DLD1 (cell line): ENCODE results near the gene KRTAP21-3.
"Not testable (repeated sequence)": the region's sequence is repeated elsewhere in the genome, so short reads cannot be mapped to it uniquely, and the experiment has no call there.

Source experiments
- in situ Hi-C: cut with HindIII; loops from 2 replicates; pipeline ENCODE4 v1.10.0; 2017; ENCODE audit warnings: low sequenced_read_pairs

KRTAP21-3 gene

GRCh38 chr21:30718239-30718909, at the start of gene KRTAP21-3:
Gene KRTAP21-3 (minus strand): TSS chr21:30718777. CDS start chr21:30718759, 18 bp downstream.
- in situ Hi-C loops: no loop called here

DNA sequence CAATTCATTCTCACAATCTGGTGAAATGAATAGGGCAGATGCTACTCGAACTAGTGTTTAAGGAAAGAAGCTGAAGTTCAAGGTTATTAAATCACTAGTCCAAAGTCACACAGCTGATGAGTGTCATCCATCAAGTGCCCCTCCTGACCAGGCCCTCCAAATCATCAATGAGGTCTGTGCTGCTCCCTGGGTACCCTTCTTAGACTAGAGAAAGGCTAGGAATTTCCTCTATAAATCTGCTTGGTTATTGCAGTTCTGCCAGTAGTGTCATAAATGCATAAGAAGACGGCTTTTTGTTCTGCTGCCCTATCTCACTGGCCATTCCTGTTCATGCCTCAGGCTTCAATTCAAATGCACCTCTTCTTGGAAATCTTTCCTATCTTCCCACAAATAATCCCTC, 42.2 kb upstream of the KRTAP21-3 start:
- in situ Hi-C loops: no loop called here

DNA sequence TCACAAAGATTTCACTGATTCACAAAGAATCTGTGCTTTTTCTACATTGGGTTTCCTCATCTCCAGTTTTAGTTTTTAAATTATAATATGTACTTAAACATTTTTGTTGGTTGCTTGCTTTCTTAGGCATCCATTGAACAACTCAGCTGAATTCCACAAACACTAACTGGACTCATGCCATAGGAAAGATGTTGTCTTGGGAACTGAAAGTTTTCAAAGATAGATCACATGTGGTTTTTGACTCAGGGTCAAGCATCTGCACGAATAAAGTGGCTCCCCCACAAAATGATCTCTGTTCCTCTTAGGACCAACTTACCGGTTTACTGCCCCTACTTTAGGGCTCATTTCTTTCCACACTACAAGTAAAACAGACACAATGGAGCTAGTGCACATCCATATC, 39.7 kb upstream of the KRTAP21-3 start:
- in situ Hi-C loops: no loop called here

- in situ Hi-C loops: not testable (repeated sequence)
Measured at GRCh38 chr21:30755328-30755727, 36.8 kb upstream of the KRTAP21-3 start, which contains the start of gene KRTAP21-1. Gene KRTAP21-1 (minus strand): TSS chr21:30755428. CDS start chr21:30755378, 50 bp downstream.

DNA sequence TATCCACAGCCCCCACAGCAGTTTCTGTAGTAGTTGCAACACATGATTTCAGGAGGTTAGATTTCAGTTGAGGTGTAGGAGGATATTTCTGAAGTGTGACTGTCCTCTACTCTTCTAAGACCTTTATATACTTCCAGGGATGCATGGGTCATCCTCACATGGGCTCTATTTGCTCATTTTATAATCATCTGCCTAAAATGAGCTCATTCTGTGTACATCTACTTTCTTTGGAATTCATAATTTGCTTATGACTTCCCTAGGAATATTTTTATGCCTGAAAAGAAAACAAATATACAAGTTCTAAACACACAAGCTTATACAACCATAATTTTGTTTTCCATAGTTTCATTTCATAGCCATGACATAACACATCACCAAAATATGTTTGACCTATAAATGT, 28.6 kb upstream of the KRTAP21-3 start, which contains the start of gene KRTAP21-2:
Gene KRTAP21-2, minus strand, starts transcription at position 101 of the 400 bp plus-strand sequence. Its CDS starts 57 bp downstream, at position 44.
- in situ Hi-C loops: no loop called here

DNA sequence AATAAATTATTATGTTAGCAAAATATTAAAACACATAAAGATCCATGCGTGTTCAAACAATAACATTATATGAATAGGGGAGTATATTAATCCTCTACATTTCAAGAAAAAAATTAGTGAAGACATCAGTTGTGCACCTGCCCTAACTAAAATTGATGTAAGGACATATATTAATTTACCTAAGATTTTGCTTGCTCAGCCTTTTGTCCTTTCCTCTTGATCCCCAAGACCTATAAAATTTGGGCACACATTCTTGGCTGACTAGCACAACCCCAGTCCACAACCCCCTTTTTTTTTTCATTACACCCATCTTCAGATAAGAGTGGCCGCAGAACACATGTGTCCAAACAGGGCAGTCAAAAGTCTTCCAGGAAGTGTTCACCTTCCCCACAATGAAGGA, 21.9 kb upstream of the KRTAP21-3 start:
- in situ Hi-C loops: no loop called here

DNA sequence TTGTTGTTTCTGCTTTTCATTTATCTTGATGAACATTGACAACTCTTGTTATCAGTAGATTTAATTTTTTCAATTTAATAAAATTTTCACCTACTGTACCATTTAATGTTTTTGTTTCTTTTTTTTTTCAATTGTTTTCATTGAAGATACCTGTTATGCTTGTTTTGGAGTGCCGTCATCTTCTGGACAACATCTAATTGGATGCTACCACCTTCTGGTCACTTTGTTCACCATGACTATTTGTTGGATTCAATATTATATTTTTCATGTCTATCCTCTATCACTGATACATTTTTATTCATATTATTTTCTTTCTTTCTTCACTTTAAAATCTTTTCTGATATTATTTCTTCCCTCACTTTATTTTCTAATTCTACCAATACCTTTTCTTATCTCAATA, 14.4 kb upstream of the KRTAP21-3 start:
- in situ Hi-C loops: no loop called here

- in situ Hi-C loops: no loop called here
Measured at GRCh38 chr21:30726726-30727125, 8.1 kb upstream of the KRTAP21-3 start.

DNA sequence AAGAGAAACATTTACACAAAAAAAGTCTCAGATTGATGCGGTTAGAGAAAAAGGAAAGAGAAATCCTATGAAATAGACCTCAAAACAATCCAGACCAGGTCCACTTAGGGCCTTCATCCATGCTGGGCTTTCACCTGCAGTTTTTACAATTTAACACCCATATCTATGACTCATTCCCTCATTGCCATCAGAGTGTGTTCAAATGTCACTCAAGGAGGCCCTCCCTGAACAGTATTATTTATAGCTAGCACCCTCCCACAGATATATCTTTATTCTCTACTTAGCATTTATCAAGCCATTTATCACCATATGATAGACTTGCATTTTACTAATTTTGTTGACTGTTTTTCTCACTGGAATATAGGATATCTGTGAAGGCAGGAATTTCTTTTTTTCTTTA, 824 bp upstream of the KRTAP21-3 start:
- in situ Hi-C loops: no loop called here

- in situ Hi-C loops: no loop called here
Measured at GRCh38 chr21:30717105-30717504, 1.5 kb downstream of the KRTAP21-3 start.

GRCh38 chr21:30714946-30715345, 3.6 kb downstream of the KRTAP21-3 start:
- in situ Hi-C loops: no loop called here

- in situ Hi-C loops: no loop called here
Measured at GRCh38 chr21:30714456-30714855, 4.1 kb downstream of the KRTAP21-3 start.

- in situ Hi-C loops: no loop called here
Measured at GRCh38 chr21:30713766-30714165, 4.8 kb downstream of the KRTAP21-3 start.

GRCh38 chr21:30710499-30710898, 8.1 kb downstream of the KRTAP21-3 start:
- in situ Hi-C loops: no loop called here

GRCh38 chr21:30707409-30707808, 11.2 kb downstream of the KRTAP21-3 start:
- in situ Hi-C loops: no loop called here

- in situ Hi-C loops: no loop called here
Measured at GRCh38 chr21:30695956-30696355, 22.6 kb downstream of the KRTAP21-3 start.

DNA sequence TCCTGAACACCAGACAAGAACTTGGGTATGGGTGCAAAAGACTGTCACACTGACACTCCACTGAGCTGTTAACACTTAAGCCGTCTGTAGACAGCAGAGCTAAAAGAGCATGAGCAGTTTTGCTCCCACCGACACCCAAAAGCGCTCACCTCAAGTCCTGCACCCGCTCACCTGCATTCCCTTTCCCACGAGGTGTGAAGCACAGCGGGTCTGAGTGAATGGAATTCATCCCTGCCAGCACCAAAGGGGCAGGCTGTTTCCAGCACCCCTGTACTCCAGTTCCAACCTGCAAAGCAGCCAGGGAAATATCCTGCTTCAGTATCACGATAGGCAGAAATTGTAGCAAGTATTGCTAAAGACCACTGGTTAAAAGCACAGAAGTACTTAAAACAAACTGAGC, 28.8 kb downstream of the KRTAP21-3 start:
- in situ Hi-C loops: no loop called here

DNA sequence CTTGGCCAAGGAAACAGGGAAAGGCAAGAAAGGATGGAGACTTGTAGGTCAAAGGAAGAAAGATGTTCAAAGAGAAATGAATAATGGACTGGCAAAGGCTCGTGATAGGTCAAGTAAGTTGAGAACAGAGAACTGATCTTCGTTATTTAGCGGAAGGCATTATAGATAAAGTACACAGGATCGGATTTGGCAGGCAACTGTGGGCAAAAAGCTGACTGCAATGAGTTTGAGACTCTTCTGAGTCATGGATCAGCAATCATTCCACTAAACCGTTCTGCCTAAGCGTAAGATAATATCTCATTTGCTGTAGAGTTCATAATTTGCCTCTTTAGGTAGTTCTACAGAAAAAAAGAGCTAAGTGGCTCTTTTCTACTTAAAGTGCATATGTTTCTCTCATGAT, 34.1 kb downstream of the KRTAP21-3 start:
- in situ Hi-C loops: no loop called here

DNA sequence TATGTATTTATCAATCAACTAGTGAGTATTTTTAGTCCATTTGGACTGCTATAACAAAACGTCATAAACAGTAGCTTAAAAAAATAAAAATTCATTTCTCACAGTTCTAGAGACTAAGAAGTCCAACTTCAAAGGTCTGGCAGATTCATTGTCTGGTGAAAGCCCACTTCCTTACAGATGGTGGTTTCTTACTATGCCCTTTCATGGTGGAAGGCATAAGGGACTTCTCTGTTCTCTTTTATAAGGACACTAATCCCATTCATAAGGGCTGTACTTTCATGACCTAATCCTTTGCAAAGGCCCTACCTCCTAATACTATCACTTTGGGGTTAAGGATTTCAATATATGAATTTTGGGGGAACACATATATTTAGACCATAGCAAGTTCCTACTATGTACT, 38.0 kb downstream of the KRTAP21-3 start:
- in situ Hi-C loops: no loop called here

DNA sequence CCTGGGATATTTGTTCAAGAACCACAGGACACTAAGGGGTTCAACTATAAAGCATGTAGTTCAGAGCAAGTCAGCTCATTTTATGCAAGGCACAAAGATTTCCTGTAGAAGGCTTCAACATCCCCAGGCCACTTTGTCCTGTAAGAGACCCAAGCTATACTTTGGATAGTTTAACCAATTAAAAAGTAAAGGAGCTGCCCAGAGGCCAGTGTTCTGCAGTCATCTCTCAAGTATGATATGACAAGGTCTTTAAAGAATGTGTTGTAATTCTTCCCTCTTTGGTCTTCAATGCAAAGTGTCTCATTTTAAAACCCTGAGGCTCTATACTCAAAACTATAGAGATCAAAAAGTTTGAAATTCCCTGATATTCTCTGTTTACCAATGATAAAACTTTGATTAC, 41.8 kb downstream of the KRTAP21-3 start:
- in situ Hi-C loops: no loop called here

- in situ Hi-C loops: no loop called here
Measured at GRCh38 chr21:30674312-30674711, 44.3 kb downstream of the KRTAP21-3 start.

DNA sequence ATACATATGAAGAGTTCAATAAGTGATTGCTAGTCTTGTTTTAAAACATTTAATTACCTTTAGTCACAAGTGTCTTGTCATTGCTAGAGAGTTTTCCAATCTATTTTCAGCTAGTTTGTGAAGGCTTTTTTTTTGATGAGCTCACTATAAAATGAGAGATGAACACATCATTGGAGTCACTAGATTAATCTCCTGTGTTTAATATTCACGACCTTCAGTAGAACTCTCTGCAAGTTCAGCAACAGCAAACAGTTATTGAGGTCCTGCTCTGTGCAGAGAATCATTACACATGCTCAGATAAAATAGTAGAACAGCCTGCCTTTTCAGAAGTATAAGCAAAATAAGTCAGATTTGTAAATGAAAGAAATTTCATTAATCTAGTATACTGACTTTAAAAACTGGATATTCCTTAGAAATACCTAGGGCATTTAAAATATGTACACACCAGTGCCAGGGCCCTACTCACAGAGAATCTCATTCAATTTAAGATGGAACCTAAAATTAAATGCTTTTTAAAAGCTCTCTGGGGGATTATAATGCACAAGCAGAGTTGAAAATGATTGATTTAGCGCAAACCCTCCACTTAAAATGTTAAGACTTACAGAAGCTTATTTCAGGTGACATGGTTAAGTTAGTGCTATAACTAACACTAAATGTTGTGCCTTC, 45.5 kb downstream of the KRTAP21-3 start:
- in situ Hi-C loops: no loop called here
